OCI-LY3 (cell line): ENCODE data around the gene FAM168B.

ENCODE experiments used
- EZH2phosphoT487 ChIP-seq: fragments of 200-600 bp; shearing (Covaris generic); IDR thresholded peaks from 2 replicates; pipeline ENCODE4 v1.6.1; 2018; ENCODE audit warnings: antibody characterized with exemption, mixed run types, low read depth
- TF ChIP-seq, protein P1 (sequence below): fragments of 200-600, 300-600 bp; sonication (generic); IDR thresholded peaks from 2 replicates; pipeline ENCODE4 v1.5.1; 2014; ENCODE audit warnings: antibody characterized with exemption, low read length, low read depth

- TF ChIP-seq, protein P1, sequence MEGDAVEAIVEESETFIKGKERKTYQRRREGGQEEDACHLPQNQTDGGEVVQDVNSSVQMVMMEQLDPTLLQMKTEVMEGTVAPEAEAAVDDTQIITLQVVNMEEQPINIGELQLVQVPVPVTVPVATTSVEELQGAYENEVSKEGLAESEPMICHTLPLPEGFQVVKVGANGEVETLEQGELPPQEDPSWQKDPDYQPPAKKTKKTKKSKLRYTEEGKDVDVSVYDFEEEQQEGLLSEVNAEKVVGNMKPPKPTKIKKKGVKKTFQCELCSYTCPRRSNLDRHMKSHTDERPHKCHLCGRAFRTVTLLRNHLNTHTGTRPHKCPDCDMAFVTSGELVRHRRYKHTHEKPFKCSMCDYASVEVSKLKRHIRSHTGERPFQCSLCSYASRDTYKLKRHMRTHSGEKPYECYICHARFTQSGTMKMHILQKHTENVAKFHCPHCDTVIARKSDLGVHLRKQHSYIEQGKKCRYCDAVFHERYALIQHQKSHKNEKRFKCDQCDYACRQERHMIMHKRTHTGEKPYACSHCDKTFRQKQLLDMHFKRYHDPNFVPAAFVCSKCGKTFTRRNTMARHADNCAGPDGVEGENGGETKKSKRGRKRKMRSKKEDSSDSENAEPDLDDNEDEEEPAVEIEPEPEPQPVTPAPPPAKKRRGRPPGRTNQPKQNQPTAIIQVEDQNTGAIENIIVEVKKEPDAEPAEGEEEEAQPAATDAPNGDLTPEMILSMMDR, result no peak
- TF ChIP-seq EZH2phosphoT487, result no peak
Observed at GRCh38 chr2:131121464-131121863, 28.2 kb upstream of the FAM168B start.
